Stimulated activated naive CD4-positive, alpha-beta T cell treated with Interleukin-2 at 50 U/mL for 16 hours (primary cell): ENCODE measurements around the gene VAV3.
"Not testable (repeated sequence)": the region's sequence is repeated elsewhere in the genome, so short reads cannot be mapped to it uniquely, and the experiment has no call there.

ENCODE experiments used
- DNase-seq: peaks from one replicate; lab custom pipeline; 2025; lab: John Stamatoyannopoulos, UW

The VAV3 gene

DNA sequence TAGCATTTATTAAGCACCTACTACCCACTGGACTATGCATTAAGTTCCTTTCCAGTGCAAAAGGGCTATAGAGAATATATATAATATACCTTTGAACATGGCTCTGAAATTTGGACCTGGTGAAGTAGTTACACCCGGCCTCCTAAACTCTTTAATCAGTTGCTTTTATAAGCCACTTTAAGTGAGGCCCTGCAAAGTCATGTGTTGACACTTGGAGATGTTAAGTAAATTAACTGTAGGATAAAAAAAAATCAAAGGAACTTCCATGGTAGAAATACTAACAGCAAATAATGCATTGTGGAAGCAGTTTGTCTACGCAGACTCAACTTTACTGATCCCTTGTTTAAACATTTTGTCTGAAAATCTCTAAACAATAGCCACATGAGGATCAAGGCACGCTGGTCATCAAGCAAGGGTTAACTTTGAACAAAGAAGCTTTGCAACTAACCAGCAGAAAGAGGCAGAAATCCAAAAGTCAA lies 283.9 kb downstream of the VAV3 start:
- no peak for DNase-seq

DNA sequence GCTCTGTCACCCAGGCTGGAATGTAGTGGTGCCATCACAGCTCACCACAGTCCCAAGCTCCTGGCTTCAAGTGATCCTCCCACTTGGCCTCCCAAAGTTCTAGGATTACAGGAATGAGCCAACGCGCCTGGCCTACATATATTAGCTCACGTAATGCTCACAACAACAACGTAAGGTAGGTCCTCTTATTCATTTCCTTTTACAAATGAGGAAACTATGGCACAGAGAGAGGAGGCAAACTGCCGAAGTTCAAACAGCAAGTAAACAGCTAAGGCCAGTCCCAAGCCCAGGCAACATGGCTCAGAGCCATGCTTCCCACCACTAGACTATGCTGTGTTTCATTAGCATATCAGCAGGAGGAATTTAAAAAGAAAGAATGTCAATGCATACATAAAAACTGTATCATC lies 284.4 kb downstream of the VAV3 start:
- no peak for DNase-seq

DNA sequence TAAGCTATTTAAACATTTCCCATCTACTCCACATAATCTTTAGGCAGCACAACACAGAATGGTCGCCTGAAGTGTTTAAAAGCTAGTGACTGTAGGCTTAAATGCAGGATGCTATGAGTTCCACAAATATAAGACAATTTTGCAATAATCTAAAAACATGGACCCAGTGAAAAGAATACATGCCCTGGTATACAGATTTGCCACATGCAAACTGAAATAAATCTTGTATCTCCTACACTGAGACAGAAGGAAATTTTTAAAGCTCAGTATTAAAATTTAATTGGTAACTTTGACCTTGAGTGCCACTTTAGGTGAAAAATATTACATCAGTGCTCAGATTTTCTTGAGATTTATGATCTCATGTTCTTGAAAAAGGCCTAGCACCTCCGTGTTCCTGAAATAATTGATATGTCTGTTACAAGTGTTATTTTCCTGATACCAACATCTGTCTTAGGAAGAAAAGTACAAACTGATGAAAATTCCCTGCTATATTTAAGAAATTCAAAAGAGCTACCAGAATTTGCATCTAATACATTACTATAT lies 285.5 kb downstream of the VAV3 start:
- DNase-seq: no peak

DNA sequence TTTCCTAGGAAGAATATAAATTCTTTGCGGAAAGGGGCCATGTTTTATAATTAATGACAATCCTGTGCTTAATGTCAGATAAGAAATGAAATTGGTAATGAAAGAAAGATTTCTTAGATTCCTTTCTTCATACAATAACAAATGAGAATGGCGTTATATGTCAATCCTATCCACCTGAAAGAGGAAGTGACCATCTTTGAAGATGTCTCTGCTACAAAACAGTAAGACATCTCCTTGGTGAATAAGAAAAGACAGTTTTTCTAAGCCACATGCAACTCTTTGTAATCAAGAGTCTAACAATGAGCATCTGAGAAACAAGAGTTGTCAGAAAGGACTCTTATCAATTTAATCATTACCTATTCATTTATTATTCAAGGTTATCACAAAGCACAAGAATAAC lies 286.0 kb downstream of the VAV3 start:
- no peak for DNase-seq

DNA sequence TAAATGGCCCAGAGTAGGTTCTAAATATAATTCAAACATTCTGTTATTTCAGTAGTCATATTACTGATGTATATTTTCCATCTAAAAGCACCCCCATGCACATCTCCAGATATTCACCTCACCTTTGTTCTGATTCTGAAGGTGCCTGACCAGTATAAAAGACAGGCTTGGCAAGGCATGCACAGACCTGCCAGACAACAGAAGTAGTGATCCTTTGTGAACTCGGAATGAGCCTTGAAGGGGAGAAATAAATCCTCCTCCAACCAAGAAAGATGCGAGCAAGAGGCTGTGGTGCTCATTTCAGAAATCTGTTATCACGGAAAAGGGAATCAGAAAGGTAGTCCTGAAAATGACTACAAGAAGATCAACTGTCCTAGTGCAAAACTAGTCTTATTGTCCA lies 287.3 kb downstream of the VAV3 start:
- no peak for DNase-seq

DNA sequence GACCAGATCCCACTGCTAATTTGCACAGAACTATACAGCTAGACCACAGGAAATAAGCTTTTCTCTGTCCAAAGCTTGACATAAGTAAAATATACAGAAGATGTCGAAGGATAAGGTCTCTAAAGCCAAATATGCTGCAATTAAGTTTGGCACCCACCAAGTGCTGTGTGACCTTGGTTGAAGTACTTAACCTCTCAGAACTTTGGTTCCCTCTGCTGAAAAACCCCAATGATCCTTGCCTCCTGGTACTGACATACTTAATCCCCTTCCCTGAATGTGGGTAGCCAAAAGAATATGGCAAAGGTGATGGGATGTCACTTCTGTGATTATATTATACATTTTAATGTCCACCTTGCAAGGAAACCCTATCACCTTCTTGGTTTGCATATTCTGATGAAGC lies 290.5 kb downstream of the VAV3 start:
- no peak for DNase-seq

DNA sequence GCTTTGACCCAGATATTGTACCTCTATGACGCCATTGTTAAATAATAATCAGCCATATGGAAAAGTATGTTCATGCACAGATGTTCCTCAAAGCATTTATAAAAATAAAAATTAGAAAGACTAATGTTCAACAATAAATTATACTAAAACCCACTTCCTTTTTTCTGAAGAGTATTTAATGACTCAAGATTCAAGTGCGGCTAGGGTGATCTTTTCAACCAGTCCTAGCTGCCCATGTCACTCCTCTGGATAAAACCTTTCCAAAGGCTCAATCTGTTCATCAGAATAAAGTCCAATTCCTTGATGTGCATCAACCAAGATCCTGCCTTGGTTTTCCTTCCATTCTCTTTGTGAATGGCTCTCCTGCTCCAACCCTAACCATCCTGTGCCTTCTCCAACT lies 292.0 kb downstream of the VAV3 start:
- DNase-seq: no peak

DNA sequence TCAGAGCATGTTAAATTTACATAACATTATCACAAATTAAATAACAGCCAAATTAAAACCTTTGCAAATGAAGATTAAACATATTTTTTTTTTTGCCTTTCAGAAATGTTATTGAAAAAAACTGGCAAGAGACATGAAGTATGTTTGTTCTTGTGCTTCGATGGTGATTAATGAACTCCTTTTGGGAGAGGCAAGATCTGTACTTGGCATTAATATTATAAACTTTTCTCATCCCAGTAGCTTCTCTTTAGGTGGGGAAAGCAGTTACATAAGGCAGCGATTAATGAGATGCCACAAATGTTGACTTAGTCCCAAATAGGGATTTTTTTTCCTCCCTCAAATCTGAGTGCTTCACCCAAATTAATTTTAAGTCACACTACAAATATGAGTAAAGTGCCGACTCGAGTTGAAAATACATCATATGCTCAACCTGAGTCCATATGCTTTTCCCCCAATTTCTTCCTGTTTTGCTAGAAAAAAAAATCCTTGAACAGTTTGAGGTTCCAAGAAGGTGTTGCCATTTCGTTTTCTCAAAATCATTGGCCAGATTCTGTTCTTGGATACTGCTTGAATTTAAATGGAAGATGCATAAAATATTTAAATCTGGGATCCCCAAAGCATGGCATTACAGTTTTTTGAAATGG lies 294.5 kb downstream of the VAV3 start:
- no peak for DNase-seq

DNA sequence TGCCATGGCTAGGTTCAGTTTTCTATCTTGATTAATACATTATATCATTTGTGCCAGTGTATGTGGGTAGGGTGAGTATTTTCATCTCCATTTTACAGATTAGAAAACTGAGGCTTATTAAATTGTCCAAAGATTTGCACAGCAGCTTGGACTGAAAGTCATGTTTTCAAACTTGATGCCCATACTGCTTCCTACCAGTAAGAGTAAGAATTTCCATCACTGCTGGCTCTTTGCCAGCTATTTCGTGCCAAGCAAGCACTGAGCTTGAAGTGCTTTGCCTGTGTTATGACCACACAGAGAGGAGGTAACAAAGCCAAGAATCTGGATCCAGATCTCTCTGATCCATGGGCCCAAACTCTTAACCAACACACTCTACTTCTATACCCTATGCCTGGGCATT lies 295.0 kb downstream of the VAV3 start:
- DNase-seq: no peak

DNA sequence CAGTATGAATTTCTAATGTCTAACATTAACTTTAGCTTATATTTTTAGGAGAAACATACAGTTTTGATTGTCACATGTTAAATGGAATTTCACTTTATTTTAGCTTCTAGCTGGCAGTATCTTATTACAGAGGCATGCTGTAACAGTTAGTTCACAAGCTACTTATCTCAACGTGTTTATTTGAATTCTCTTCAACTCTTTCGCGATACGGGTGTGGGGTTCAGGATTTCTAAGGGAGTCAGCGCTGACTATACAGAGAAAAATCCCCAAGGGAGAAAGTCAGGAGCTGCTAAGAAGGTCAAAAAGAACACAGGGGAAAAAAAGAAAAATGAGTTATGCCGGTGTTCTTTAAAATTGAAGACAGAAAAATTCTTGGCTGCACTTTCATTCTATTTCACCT lies 296.2 kb downstream of the VAV3 start:
- no peak for DNase-seq

DNA sequence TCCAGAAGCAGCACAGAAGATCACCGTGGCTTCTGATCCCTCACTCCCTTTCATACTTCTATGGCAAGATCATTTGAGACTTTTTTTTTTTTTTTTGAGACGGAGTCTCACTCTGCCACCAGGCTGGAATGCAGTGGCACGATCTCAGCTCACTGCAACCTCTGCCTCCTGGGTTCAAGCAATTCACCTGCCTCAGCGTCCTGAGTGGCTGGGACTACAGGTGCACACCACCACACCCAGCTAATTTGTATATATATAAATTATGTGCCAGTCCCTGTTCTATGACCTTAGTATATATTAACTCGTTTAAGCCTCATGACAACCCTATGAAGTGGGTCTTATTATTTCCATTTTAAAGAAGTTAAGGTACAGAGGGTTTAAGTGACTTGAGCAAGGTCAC lies 298.5 kb downstream of the VAV3 start:
- DNase-seq: no peak

DNA sequence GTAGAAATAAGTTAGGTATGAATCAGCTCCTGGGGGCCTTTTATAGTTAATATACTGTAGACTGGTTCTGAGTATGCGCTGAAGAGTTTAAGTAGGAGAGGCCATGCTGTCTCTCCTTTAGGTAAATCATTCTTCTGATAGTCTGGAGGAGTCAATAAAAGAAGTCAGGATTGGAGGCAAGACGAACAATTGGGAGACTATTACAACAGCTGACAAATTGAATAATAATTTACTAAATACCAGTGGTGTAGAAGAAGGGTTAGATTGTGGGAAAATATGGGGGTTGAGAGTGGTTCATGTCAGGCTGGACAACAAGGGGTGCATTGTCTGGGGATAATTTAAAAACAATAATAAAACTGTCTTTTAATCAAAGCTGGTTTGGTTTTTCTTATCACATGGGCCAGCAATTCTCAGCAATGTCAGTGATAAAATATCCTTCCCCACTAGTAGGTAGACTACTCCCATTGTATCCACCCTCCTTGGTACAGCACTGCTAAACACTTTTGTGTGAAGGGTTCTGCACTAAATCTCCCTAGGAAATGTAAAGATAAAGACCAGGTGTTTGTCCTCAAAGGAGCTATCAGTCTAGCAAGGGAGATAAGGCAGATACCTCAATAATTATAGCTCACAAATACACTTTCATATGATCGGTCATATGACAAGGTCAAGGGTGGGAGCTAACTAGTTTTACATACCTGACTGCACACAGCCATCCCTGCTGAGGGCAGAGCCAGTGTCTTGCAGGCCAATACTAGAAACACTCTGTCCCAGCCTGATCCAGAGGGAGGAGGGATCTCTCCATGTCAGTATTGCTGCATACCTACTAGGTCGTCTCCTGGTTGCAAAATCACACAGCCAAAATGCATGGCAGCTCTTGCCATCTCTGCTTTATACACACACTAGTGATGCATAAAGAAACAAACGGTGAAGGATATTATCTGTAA lies 299.7 kb downstream of the VAV3 start:
- no peak for DNase-seq

DNA sequence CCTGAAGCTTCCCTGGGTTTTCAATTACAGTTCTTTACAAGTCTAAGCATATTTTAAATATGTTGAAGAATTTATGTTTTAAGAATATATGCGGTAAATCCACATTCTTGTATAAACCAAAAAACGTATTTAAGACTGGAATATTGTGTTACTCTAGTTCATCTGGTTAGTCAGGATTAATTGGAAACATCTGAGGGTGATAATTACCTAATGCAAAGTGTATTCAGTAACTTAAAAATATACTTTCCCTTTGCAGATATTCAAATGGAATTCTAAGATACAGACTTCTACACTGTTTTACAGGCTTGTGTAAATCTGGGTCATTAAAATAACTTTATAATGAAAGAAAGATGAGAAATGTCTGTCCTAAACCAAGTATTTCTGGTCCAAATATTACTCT lies 302.0 kb downstream of the VAV3 start:
- no peak for DNase-seq

DNA sequence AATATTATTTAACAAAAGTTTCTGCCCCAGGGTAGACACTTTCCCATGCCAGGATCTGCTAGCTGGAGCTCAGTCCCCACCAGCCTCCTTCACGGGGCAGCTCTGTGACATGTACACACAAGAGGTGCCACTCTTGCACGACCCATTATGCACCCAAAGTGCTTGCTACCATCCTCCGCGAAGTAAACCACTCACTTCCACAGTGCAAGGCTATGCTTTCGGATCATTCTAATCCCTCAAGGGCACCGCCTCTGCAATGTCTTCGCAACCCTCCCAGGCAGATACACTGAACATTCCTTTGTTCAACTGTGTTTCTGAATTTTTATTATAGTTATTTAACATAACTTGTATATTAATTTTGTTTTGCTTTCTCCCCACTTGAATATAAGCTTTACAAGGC lies 303.8 kb downstream of the VAV3 start:
- no peak for DNase-seq

DNA sequence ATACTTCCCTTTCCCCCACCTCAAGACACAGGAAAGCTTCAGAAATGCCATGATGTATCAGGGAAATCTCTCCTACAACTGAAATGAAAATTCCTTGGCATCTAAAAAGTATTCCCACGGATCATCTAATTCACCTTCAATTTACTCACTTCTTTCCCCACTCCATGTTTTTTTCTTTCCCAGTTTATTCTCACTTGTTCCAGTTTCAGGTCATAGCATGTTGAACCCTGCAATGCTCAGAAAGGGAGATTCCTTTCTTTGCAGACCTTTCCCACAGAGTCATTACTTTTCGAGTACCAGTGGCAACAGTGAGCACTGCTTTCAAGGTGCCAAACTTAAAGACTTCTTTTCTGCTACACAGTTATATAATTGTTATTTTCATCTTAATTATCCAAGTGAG lies 305.0 kb downstream of the VAV3 start:
- no peak for DNase-seq

DNA sequence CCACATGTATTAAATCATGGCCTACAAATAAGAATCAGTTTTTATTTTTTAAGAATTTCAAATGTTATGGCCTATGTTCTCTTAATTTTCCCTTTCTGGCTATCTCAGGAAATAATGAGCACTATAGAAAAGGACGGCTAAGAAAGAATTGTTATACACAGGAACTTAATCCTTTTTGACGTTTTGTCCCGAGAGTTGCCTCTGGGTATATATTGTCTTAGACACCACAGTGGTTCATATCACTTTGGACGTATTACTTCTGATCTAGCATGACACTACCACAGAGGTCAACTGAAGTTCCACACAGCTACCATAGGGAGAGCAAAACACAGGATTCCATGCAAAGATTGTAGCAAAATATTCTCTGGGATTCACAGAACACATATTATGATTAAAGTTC lies 307.6 kb downstream of the VAV3 start:
- DNase-seq: no peak

DNA sequence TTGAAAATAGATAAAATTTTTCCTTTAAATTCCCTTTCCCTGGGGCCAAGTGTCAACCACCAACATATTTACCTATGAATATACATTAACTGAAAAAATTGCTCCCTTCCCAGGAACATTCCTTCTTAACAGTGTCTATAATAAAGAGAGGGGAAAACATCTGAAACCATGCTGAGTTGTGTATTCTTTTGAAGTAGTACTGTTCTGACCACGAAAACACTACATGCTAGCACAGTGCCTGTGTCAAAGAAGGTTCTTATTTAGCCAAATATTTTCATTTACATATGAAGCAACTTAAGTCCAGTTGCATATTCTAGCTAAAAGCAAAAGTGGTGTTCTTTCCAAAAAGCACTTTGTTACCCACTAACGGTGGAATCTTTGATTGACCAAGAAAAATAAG lies 311.2 kb downstream of the VAV3 start:
- no peak for DNase-seq

DNA sequence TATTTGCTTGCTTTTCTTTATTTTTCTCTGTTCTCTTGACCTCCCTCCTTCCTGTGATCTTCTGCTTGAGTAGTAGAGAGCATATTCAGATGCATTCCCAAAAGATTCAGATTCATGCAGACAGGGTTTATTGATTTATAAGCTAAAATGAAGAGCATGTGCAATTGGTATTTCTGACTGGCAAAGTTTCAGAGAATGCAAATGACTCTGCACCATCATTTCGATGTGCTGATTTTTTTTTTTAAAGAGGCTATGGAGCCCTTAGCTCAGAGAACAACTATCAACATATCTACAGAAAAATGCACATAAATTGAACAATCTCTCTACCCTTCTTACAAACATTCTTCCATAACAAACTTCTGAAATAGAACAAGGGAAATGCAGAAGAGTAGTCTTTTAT lies 312.0 kb downstream of the VAV3 start:
- DNase-seq: no peak

DNA sequence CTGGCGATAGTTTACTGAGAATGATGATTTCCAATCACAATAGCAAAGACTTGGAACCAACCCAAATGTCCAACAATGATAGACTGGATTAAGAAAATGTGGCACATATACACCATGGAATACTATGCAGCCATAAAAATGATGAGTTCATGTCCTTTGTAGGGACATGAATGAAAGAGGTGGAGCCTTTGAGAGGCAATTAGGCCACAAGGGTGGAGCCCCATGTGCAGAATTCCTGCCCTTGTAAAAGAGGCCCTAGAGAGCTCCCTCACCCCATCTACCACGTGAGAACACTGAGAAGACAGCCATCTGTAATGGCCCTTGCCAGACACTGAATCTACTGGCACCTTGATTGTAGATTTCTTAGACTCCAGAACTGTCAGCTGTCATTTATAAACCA lies 314.2 kb downstream of the VAV3 start:
- DNase-seq: not testable (repeated sequence)

DNA sequence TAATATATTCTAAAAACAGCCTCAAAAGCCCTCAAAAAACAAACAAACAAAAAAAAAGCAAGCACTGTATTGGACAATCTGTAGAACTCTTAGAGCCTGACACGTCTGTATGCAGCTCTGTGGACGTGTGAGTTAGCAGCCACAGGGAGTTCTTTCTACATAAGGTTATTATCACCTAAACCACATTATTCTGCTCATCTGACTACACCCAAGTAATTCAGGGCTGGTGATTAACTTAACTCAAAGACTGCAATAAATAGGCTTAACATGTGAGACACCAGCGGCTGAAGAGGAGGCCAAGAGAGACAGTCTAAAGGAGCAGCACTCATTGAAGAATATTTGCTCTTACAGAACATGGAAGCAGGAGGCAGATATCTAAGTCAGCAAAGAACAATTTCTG lies 316.0 kb downstream of the VAV3 start:
- DNase-seq: no peak

DNA sequence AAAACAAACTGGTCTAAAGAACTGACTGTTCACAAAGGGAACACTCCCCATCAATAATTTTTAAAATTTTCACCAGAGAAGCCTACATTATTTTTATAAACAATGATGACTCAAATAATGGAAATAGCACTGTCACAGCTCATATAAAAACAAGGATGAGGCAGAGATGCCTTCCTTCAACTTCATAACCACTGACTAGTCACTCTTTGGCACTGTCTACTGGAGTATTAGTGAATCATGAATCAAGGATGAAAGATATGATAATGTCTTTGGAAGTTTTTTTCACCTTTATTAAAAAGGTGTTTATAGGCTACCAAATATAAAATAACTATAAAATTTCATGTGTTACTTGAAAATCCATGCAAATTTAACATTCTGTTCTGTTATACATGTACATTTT lies 316.9 kb downstream of the VAV3 start:
- no peak for DNase-seq

DNA sequence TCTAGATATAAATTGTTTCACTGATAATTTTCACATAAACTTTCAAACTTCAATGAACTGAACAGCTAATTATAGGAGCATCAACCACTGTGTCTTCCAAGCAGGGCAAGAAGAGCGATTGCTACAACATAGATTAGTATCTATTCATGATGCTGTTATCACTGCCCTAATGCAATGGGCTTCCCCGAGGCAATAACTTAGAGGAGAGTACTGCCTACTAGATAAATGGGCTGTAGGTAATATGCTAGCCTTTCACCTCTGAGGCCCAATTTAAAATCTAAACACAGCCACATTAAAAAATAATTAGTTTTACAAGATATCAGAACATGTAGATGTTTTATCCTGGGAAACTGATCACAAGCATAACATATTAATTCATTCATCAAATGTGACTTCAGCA lies 318.0 kb downstream of the VAV3 start:
- no peak for DNase-seq

DNA sequence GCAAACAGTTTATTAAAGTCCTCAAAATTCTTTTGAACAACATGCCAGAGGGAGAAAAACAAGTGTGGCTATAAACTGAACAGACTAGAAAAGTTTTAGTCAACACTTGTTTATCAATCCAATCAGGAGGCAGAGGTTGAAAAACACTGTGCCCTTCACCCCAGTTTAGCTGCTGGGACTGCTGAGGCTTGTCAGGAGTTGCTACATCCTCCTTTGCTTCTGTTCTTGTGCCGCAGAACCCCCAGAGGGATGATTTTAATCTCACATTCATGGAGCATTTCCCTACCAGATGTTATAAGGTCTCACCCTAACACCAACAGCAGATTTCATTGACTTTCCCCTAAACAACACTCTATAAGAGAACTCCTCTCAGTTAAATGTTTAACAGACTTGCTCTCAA lies 321.2 kb downstream of the VAV3 start:
- no peak for DNase-seq
